Esophagus squamous epithelium (tissue), 5 donors: Measurements from ENCODE around the gene MAGEA8. TPM values are rescaled to one million over a fixed set of nuclear protein-coding genes. Genes with fewer than 3 reads are reported as not detected.
A peak's percentile ranks its signal among the peaks of the same experiment; 100 is the strongest.
"Not testable (repeated sequence)": the region's sequence is repeated elsewhere in the genome, so short reads cannot be mapped to it uniquely, and the experiment has no call there.

Source experiments
- DNase-seq: peaks from one replicate; lab custom pipeline; 2025; lab: John Stamatoyannopoulos, UW
- H3K27ac ChIP-seq, 4 donors: fragments of 200-600 bp; sonication (generic); one replicate each; pipeline ENCODE4 v1.5.1; 2016 to 2019; ENCODE audit warnings: mild to moderate bottlenecking in 1 of 4
- H3K27me3 ChIP-seq, 4 donors: fragments of 200-600 bp; sonication (generic); 1 replicate in 3 of 4; 2 replicates in 1 of 4; pipeline versions ENCODE4 v1.5.1 to v1.6.0; 2017 to 2021; ENCODE audit warnings: antibody characterized with exemption in 1 of 4
- H3K36me3 ChIP-seq, 3 donors: fragments of 200-600 bp; sonication (generic); one replicate each; pipeline ENCODE4 v1.5.1; 2016 to 2019
- H3K4me1 ChIP-seq, 3 donors: fragments of 200-600 bp; sonication (generic); one replicate each; pipeline ENCODE4 v1.5.1; 2017 to 2019
- H3K4me3 ChIP-seq, 4 donors: fragments of 200-600 bp; sonication (generic); 1 replicate in 3 of 4; 2 replicates in 1 of 4; pipeline ENCODE4 v1.5.1; 2016 to 2019; ENCODE audit warnings: mild to moderate bottlenecking in 2 of 4, moderate library complexity in 1 of 4
- H3K9me3 ChIP-seq, 3 donors: fragments of 200-600 bp; sonication (generic); one replicate each; pipeline ENCODE4 v1.5.1; 2016 to 2019
- CTCF ChIP-seq, 6 experiments: fragments of 450-650 bp in 4 of 6; fragments of 200-600 bp in 2 of 6; sonication (generic) in 2 of 6; IDR thresholded peaks; one replicate each; pipeline ENCODE4 v1.5.1; 2016 to 2019; ENCODE audit warnings: antibody characterized with exemption in 6 of 6, mild to moderate bottlenecking in 4 of 6, moderate library complexity in 4 of 6
- POLR2A ChIP-seq, 4 donors: fragments of 450-650 bp; IDR thresholded peaks; one replicate each; pipeline ENCODE4 v1.6.1; 2017; ENCODE audit warnings: antibody characterized with exemption in 4 of 4, mild to moderate bottlenecking in 4 of 4, moderate library complexity in 3 of 4
- WGBS, 2 donors: methylation state at CpG; one replicate each; pipeline ENCODE4 v1.1.5; 2018; 5-methylcytosine and 5-hydroxymethylcytosine counted together
- intact Hi-C: fragments of 100-400 bp; cut with DNase I; formaldehyde crosslinking; loops from one replicate; pipeline ENCODE4 v1.15.0; 2022
- total RNA-seq, 4 donors: library from RNA; depleted of rRNA; stranded (reverse); fragments of >200 nt; gene quantifications; one replicate each; pipeline ENCODE4 v1.1.0, GENCODE V29; 2016
- donor health status: DM: yes; HTN: yes; CAD: no.

Gene MAGEA8
- total RNA-seq, 4 donors from 2014 or later: not detected

- DNase-seq: no peak
Observed at GRCh38 chrX:149870840-149871239, 10.1 kb upstream of the MAGEA8 start.

GRCh38 chrX:149871433-149871832, 9.6 kb upstream of the MAGEA8 start:
- Histone ChIP-seq H3K4me1 (no peaks in the 10 kb centered on the region), H3K27me3 (no peaks in the 10 kb centered on the region), H3K27ac (no peak overlapping the region), H3K36me3 (no peaks in the 10 kb centered on the region), H3K9me3 (no peaks in the 10 kb centered on the region), H3K4me3 (no peak overlapping the region)
- 75 to 77% methylated on average over 2 of the region's 2 CpGs for WGBS, 2 donors
- TF ChIP-seq POLR2A (IDR thresholded peaks at IDR 0.05) (no peak), CTCF (IDR thresholded peaks at IDR 0.05) (no peak)
- no peak for DNase-seq
- intact Hi-C loops: no loop called here

More at GRCh38 chrX:149870840-149871239, 10.1 kb upstream of the MAGEA8 start:
- H3K27ac ChIP-seq: no peak overlapping the region
- WGBS, 2 donors: 58 to 72% methylated on average over 2 of the region's 2 CpGs
- TF ChIP-seq CTCF (IDR thresholded peaks at IDR 0.05): no peak
- no peak for TF ChIP-seq POLR2A (IDR thresholded peaks at IDR 0.05)
- no peaks in the 10 kb centered on the region for H3K27me3 ChIP-seq
- H3K4me3 ChIP-seq: no peak overlapping the region
- H3K9me3 ChIP-seq: no peaks in the 10 kb centered on the region
- intact Hi-C loops: no loop called here
- H3K4me1 ChIP-seq: no peaks in the 10 kb centered on the region
- H3K36me3 ChIP-seq: no peaks in the 10 kb centered on the region

- 60% methylated on average over 1 of the region's 3 CpGs; no CpG with 5 or more reads in 1 of the 2 donors for WGBS, 2 donors
- H3K4me1 ChIP-seq: no peaks in the 10 kb centered on the region
- no peak for DNase-seq
- no peaks in the 10 kb centered on the region for H3K27me3 ChIP-seq
- H3K4me3 ChIP-seq: no peak overlapping the region
- no peak overlapping the region for H3K27ac ChIP-seq
- no peaks in the 10 kb centered on the region for H3K9me3 ChIP-seq
- intact Hi-C loops: no loop called here
- no peak for TF ChIP-seq POLR2A (IDR thresholded peaks at IDR 0.05)
- TF ChIP-seq CTCF (IDR thresholded peaks at IDR 0.05): peak in 2 of 6 experiments; percentile 11 to 35
- H3K36me3 ChIP-seq: no peaks in the 10 kb centered on the region
Observed at GRCh38 chrX:149871940-149872339, 9.0 kb upstream of the MAGEA8 start.

- Histone ChIP-seq H3K4me1 (no peaks in the 10 kb centered on the region), H3K36me3 (no peaks in the 10 kb centered on the region), H3K4me3 (no peak overlapping the region), H3K27me3 (no peaks in the 10 kb centered on the region), H3K9me3 (no peaks in the 10 kb centered on the region), H3K27ac (no peak overlapping the region)
- DNase-seq: no peak
- intact Hi-C loops: no loop called here
- TF ChIP-seq POLR2A (IDR thresholded peaks at IDR 0.05): no peak
- 35 to 80% methylated on average over 1 of the region's 1 CpG for WGBS, 2 donors
Observed at GRCh38 chrX:149877157-149877556, 3.8 kb upstream of the MAGEA8 start.

GRCh38 chrX:149877636-149878035, 3.3 kb upstream of the MAGEA8 start:
- 54 to 61% methylated on average over 4 of the region's 4 CpGs for WGBS, 2 donors
- Histone ChIP-seq H3K4me3 (no peak overlapping the region), H3K9me3 (no peaks in the 10 kb centered on the region), H3K4me1 (no peaks in the 10 kb centered on the region), H3K27ac (no peak overlapping the region), H3K36me3 (no peaks in the 10 kb centered on the region), H3K27me3 (no peaks in the 10 kb centered on the region)
- intact Hi-C loops: no loop called here
- TF ChIP-seq POLR2A (IDR thresholded peaks at IDR 0.05): no peak
- no peak for TF ChIP-seq CTCF (IDR thresholded peaks at IDR 0.05)
- DNase-seq: no peak

- H3K27me3 ChIP-seq, intact Hi-C loops, H3K9me3 ChIP-seq, DNase-seq, H3K4me3 ChIP-seq, H3K4me1 ChIP-seq, H3K36me3 ChIP-seq, H3K27ac ChIP-seq: not testable (repeated sequence)
- WGBS, 2 donors: 84 to 100% methylated on average over 1 to 2 of the region's 2 CpGs
Observed at GRCh38 chrX:149890828-149891227, 9.8 kb downstream of the MAGEA8 start.
